RWPE1 (cell line): ENCODE measurements around the gene PNP.
A peak's percentile ranks its signal among the peaks of the same experiment; 100 is the strongest.

ENCODE experiments used
- CTCF ChIA-PET: fragments of 350-600 bp; sonication (Branson Sonifier 250); formaldehyde crosslinking; extraction: SDS; loops from one replicate; lab custom pipeline; 2021; lab: Yijun Ruan, JAX
- POLR2A ChIA-PET: fragments of 400-600 bp; formaldehyde crosslinking; extraction: SDS; loops from one replicate; lab custom pipeline; 2020; ENCODE audit warnings: antibody characterized with exemption; ENCODE audit not compliant: low non-redundant PET; lab: Yijun Ruan, JAX
- DNase-seq: peaks from one replicate; pipeline ENCODE4 v3.0.0; 2012; ENCODE audit warnings: low spot score
- H3K27ac ChIP-seq: fragments of 450-650 bp; 2 replicates; pipeline ENCODE4 v1.5.1; 2017
- TF ChIP-seq, protein P1 (sequence below): fragments of 450-650 bp; conservative IDR thresholded peaks from 2 replicates; pipeline ENCODE4 v1.5.1; 2017; ENCODE audit warnings: low read depth, mild to moderate bottlenecking

PNP gene

DNA sequence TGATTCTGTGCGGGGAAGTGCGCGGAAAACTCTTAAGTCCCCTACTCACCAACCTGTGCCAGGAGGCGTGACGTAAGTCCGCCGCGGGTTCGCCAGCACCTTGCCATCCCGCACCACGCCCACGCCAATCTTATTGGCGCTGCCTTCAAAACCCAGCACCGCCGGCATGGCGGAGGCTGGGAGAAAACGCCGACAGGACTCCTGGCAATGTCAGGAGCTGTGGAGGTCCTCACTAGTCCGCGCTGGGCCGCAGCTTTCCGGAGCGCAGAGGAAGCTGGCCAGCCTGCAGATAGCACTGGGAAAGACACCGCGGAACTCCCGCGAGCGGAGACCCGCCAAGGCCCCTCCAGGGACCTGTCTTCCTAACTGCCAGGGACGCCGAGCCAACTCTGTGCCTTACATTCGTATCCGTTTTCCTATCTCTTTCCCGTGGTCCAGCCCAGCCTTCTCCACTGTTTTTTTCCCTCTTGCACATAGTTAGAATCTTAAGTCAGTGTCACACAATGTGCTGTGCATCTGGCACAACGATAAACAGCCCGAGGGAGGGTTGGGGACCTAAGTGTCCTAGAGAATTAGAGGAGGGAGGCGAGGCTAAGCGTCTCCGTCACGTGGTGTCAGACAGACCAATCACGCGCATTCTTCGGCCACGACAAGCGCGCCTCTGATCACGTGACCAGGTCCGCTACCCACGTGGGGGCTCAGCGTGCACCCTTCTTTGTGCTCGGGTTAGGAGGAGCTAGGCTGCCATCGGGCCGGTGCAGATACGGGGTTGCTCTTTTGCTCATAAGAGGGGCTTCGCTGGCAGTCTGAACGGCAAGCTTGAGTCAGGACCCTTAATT lies 14.5 kb upstream of the PNP start, which contains the start of the genes APEX1 and OSGEP:
Gene APEX1 (plus strand): TSS at position 711 of the 839 bp plus-strand sequence. CDS start 420 bp downstream, outside the sequence.
Gene OSGEP (minus strand): TSS at position 297 of the 839 bp plus-strand sequence. CDS start 129 bp downstream, at position 168.
- ChIA-PET CTCF (interaction anchor here (0.6 to 1.3 kb wide), 2 partner anchors 168 to 517 kb away, joined by 4 read pairs; no protein-coding TSS in a partner anchor), POLR2A (interaction anchor here (1.1 to 2.2 kb wide), 3 partner anchors 15 to 111 kb away, joined by 3 to 9 read pairs (median 5); partner anchors contain the start of genes PARP2, PNP and TEP1)
- TF ChIP-seq, protein P1, sequence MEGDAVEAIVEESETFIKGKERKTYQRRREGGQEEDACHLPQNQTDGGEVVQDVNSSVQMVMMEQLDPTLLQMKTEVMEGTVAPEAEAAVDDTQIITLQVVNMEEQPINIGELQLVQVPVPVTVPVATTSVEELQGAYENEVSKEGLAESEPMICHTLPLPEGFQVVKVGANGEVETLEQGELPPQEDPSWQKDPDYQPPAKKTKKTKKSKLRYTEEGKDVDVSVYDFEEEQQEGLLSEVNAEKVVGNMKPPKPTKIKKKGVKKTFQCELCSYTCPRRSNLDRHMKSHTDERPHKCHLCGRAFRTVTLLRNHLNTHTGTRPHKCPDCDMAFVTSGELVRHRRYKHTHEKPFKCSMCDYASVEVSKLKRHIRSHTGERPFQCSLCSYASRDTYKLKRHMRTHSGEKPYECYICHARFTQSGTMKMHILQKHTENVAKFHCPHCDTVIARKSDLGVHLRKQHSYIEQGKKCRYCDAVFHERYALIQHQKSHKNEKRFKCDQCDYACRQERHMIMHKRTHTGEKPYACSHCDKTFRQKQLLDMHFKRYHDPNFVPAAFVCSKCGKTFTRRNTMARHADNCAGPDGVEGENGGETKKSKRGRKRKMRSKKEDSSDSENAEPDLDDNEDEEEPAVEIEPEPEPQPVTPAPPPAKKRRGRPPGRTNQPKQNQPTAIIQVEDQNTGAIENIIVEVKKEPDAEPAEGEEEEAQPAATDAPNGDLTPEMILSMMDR, result no peak
- DNase-seq, result peak; percentile 99
- peak within 1 kb of the TSS; percentile 98 for H3K27ac ChIP-seq

DNA sequence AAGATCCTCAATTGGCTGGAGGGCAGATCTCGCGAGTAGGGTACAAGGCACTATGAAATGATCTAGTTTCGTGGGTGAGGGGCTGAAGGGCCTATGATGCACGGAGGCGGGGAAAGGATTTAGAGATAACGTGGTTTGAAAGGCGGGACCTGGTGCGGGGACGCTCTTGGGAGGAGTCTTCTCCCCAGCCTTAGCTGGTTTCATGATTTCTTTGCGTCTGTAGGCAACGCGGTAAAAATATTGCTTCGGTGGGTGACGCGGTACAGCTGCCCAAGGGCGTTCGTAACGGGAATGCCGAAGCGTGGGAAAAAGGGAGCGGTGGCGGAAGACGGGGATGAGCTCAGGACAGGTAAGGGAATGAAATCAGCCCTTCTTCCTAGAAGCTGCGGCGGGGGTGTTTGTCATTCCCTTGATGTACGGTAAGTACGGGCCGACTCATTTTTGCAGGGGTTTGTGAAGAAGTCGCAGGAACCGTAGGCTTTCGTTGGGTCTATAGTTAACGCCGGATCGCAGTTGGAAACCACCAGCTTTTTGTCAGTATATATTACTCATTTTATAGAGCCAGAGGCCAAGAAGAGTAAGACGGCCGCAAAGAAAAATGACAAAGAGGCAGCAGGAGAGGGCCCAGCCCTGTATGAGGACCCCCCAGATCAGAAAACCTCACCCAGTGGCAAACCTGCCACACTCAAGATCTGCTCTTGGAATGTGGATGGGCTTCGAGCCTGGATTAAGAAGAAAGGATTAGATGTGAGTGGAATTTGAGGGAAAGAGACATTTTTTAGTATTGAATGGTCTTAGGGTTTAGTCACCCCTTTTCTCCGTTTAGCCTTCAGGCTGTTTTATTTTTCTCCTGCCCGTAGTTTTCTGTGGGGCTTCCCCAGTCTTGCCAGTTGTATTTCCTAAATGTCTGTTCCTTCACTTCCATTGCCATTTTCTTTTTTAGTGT lies 13.6 kb upstream of the PNP start:
- peak; percentile 76 for DNase-seq
- CTCF ChIA-PET, result interaction anchor here (0.6 to 1.3 kb wide), 2 partner anchors 167 to 516 kb away, joined by 4 read pairs; no protein-coding TSS in a partner anchor
- TF ChIP-seq, protein P1, result no peak
- POLR2A ChIA-PET, result interaction anchor here (1.1 to 2.2 kb wide), 3 partner anchors 14 to 112 kb away, joined by 3 to 9 read pairs (median 5); partner anchors contain the start of genes PARP2, PNP and TEP1
- peak overlapping the region; percentile 98 for H3K27ac ChIP-seq

DNA sequence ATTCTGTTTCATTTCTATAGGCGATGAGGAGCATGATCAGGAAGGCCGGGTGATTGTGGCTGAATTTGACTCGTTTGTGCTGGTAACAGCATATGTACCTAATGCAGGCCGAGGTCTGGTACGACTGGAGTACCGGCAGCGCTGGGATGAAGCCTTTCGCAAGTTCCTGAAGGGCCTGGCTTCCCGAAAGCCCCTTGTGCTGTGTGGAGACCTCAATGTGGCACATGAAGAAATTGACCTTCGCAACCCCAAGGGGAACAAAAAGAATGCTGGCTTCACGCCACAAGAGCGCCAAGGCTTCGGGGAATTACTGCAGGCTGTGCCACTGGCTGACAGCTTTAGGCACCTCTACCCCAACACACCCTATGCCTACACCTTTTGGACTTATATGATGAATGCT lies 12.2 kb upstream of the PNP start:
- TF ChIP-seq, protein P1, result no peak
- no peak for DNase-seq
- ChIA-PET CTCF (no interaction called here), POLR2A (no interaction called here)
- H3K27ac ChIP-seq, result peak overlapping the region; percentile 56

DNA sequence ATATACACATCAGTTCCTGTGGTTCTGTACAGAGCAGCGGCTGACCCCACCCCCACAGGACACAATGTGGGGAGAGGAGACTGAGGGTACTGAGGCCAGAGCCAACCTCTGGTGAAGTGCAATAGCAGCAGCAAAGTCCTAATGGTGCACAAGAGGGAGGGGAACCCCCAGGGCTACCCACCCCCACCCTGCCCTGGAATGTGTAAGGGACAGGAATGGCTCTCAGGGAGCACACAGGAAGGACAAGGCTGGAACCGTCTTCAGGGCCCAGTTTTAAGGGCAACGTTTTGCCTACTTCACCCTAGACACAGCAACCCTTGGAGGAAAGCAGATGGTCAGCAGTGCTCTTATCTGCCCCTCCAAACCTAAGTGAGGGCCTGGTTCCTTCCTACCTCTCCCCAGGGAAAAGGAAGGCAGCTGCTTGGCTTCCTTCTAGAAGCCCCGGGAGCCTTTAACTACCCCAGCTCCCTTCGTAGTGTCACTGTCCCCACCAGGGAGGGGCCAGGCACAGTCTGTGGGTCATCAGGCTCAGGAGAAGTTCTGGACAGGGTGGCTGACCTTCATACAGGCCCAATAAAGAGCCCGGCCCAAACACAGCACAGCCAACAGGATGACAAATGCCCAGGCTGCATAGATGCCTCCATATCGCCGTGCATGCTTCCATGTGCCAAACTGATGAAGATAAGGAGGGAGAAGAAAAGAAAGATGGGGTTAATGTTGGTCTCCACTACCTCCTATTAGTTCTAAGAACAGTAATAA lies 11.0 kb upstream of the PNP start:
- CTCF ChIA-PET, result interaction anchor here (0.7 kb wide), 1 partner anchor 62 kb away, joined by 3 read pairs; no protein-coding TSS in a partner anchor
- POLR2A ChIA-PET, result no interaction called here
- TF ChIP-seq, protein P1, result no peak
- peak overlapping the region; percentile 67 for H3K27ac ChIP-seq
- no peak for DNase-seq

DNA sequence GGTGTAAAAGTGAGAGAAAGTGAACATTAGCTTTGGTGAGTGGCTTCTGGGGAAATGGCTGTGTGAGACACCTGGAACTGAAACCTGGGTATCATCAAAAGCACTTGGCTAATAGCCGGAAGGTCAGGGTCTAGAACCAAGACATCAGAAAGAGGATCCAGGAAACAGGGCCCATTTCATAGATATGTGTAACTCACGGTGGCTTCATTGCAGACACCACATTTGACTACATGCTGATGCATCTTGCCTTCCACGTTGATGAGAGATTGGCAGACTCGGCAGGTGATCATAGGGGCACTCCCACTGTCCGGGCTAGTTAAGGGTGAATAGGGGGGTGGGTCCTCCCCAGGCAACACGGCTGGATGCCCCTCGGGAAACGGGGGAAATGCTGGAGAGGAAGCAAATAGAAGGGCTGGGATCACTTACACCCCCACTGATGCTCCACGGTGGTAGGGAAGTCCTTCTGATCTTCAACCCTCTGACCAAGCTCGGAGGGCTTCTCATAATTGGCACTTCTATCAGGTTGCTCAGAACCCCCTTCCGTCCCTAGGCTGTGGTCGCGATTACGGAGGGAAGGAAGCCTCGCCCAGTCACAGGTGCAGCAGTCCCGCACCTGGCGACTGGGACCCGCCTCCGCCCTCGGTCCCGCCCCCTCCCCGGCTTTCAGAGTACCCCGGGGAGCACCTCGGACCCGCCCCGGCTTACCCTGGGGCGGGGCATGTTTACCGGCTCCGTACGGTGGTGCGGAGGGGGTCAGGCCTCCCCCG lies 8.6 kb upstream of the PNP start:
- CTCF ChIA-PET, result no interaction called here

More for the DNA sequence above, 8.6 kb upstream of the PNP start:
- POLR2A ChIA-PET, result interaction anchor here (1.1 to 1.7 kb wide), 4 partner anchors 9 to 922 kb away, joined by 3 to 8 read pairs (median 7); partner anchors contain the start of genes PARP2, PNP and TEP1
- TF ChIP-seq, protein P1, result no peak
- DNase-seq, result peak; percentile 16
- H3K27ac ChIP-seq, result peak overlapping the region; percentile 90
